H9 (cell line): ENCODE data around the gene HHATL. TPM values are rescaled to one million over a fixed set of nuclear protein-coding genes. Genes with fewer than 3 reads are reported as not detected.

Experiments
- DNase-seq: peaks from one replicate; pipeline ENCODE4 v3.0.0-alpha.2; 2017
- H2AFZ ChIP-seq: one replicate; pipeline ENCODE4 v1.6.1; 2013; ENCODE audit warnings: mild to moderate bottlenecking, low read length, control low read depth, moderate library complexity
- H2AK5ac ChIP-seq: 2 replicates; pipeline ENCODE4 v1.6.1; 2013; ENCODE audit warnings: low read length, control low read depth, mixed read lengths; ENCODE audit not compliant: insufficient read length
- H2BK120ac ChIP-seq: one replicate; pipeline ENCODE4 v1.6.1; 2013; ENCODE audit warnings: low read depth, mild to moderate bottlenecking, low read length, control low read depth, inconsistent platforms; ENCODE audit not compliant: poor library complexity, severe bottlenecking
- H2BK12ac ChIP-seq: 2 replicates; pipeline ENCODE4 v1.6.1; 2013; ENCODE audit warnings: low read length, control low read depth, mixed read lengths, low read depth; ENCODE audit not compliant: insufficient read length
- H2BK15ac ChIP-seq: 2 replicates; pipeline ENCODE4 v1.6.1; 2013; ENCODE audit warnings: low read depth, low read length, control low read depth
- H2BK20ac ChIP-seq: one replicate; pipeline ENCODE4 v1.6.1; 2013; ENCODE audit warnings: low read depth, mild to moderate bottlenecking, low read length, control low read depth, inconsistent platforms; ENCODE audit not compliant: poor library complexity, severe bottlenecking
- H2BK5ac ChIP-seq: 2 replicates; pipeline ENCODE4 v1.6.1; 2013; ENCODE audit warnings: low read length, control low read depth, mixed read lengths; ENCODE audit not compliant: insufficient read length
- H3K14ac ChIP-seq: 2 replicates; pipeline ENCODE4 v1.6.1; 2013; ENCODE audit warnings: low read length, control low read depth; ENCODE audit not compliant: insufficient read depth
- H3K18ac ChIP-seq: 2 replicates; pipeline ENCODE4 v1.6.1; 2013; ENCODE audit warnings: low read depth, mild to moderate bottlenecking, mixed read lengths, low read length, control low read depth; ENCODE audit not compliant: insufficient read length
- H3K23ac ChIP-seq: 2 replicates; pipeline ENCODE4 v1.6.1; 2013; ENCODE audit warnings: low read length, control low read depth, mixed read lengths, low read depth; ENCODE audit not compliant: insufficient read length
- H3K23me2 ChIP-seq: 2 replicates; pipeline ENCODE4 v1.6.1; 2013; ENCODE audit warnings: low read depth, mild to moderate bottlenecking, mixed read lengths, low read length, control low read depth; ENCODE audit not compliant: insufficient read length, poor library complexity, severe bottlenecking
- H3K27ac ChIP-seq: 2 replicates; pipeline ENCODE4 v1.5.1; 2013; ENCODE audit warnings: low read length, control low read depth, mixed read lengths, low read depth; ENCODE audit not compliant: insufficient read length
- H3K27me3 ChIP-seq: 2 replicates; pipeline ENCODE4 v1.6.1; 2013; ENCODE audit warnings: low read length, control low read depth, inconsistent platforms; ENCODE audit not compliant: insufficient read depth
- H3K4ac ChIP-seq: 2 replicates; pipeline ENCODE4 v1.6.1; 2013; ENCODE audit warnings: low read depth, mild to moderate bottlenecking, control low read depth, inconsistent platforms, low read length, moderate library complexity
- H3K4me1 ChIP-seq: 2 replicates; pipeline ENCODE4 v1.6.1; 2013; ENCODE audit warnings: low read length, control low read depth, inconsistent platforms; ENCODE audit not compliant: insufficient read depth
- H3K4me2 ChIP-seq: 2 replicates; pipeline ENCODE4 v1.6.1; 2013; ENCODE audit warnings: low read length, control low read depth, mixed read lengths; ENCODE audit not compliant: insufficient read length, insufficient read depth
- H3K56ac ChIP-seq: 2 replicates; pipeline ENCODE4 v1.6.1; 2013; ENCODE audit warnings: low read depth, mild to moderate bottlenecking, mixed read lengths, low read length, control low read depth; ENCODE audit not compliant: insufficient read length
- H3K79me1 ChIP-seq: 2 replicates; pipeline ENCODE4 v1.6.1; 2013; ENCODE audit warnings: low read depth, mild to moderate bottlenecking, moderate library complexity, low read length, control low read depth, inconsistent platforms; ENCODE audit not compliant: insufficient read depth, poor library complexity, severe bottlenecking
- H3K79me2 ChIP-seq: 2 replicates; pipeline ENCODE4 v1.6.1; 2013; ENCODE audit warnings: low read length, control low read depth, inconsistent platforms; ENCODE audit not compliant: insufficient read depth
- H3K9ac ChIP-seq: 2 replicates; pipeline ENCODE4 v1.6.1; 2013; ENCODE audit warnings: low read length, control low read depth, mixed read lengths; ENCODE audit not compliant: insufficient read length; ENCODE audit errors: extremely low read depth
- H3K9me3 ChIP-seq: one replicate; pipeline ENCODE4 v1.6.1; 2013; ENCODE audit warnings: low read depth, low read length, inconsistent platforms; ENCODE audit not compliant: control insufficient read depth
- H3T11ph ChIP-seq: one replicate; pipeline ENCODE4 v1.6.1; 2013; ENCODE audit warnings: mild to moderate bottlenecking, low read length, control low read depth, inconsistent platforms
- H4K20me1 ChIP-seq: one replicate; pipeline ENCODE4 v1.6.1; 2013; ENCODE audit not compliant: control insufficient read depth, insufficient read length, insufficient read depth
- H4K5ac ChIP-seq: 2 replicates; pipeline ENCODE4 v1.6.1; 2013; ENCODE audit warnings: low read depth, mild to moderate bottlenecking, mixed read lengths, low read length, control low read depth; ENCODE audit not compliant: insufficient read length
- H4K8ac ChIP-seq: replicated peaks from 2 replicates; pipeline ENCODE4 v1.6.1; 2013; ENCODE audit warnings: low read length, control low read depth, mixed read lengths, low read depth; ENCODE audit not compliant: insufficient read length
- H4K91ac ChIP-seq: 2 replicates; pipeline ENCODE4 v1.6.1; 2013; ENCODE audit warnings: low read depth, mild to moderate bottlenecking, moderate library complexity, mixed read lengths, low read length, control low read depth; ENCODE audit not compliant: insufficient read length
- H3K27ac Mint-ChIP-seq, 3 experiments: 2 replicates in 2 of 3; 3 replicates in 1 of 3; pipeline ENCODE4 v1.8.0; 2020 to 2021; ENCODE audit warnings: mixed read lengths in 3 of 3, mild to moderate bottlenecking in 1 of 3, moderate library complexity in 1 of 3
- H3K27me3 Mint-ChIP-seq: 2 replicates; pipeline ENCODE4 v1.8.0; 2021; ENCODE audit warnings: low read depth, mild to moderate bottlenecking, moderate library complexity, mixed read lengths
- H3K36me3 Mint-ChIP-seq, 3 experiments: 2 replicates in 2 of 3; 3 replicates in 1 of 3; pipeline ENCODE4 v1.8.0; 2020 to 2021; ENCODE audit warnings: low read depth in 3 of 3, mixed read lengths in 3 of 3; ENCODE audit not compliant: insufficient read depth in 1 of 3
- H3K4me1 Mint-ChIP-seq, 2 experiments: 2 replicates each; pipeline ENCODE4 v1.8.0; 2020; ENCODE audit warnings: mixed read lengths in 2 of 2
- H3K4me3 Mint-ChIP-seq, 2 experiments: 2 replicates in 1 of 2; 3 replicates in 1 of 2; pipeline ENCODE4 v1.8.0; 2020 to 2021; ENCODE audit warnings: mild to moderate bottlenecking in 2 of 2, mixed read lengths in 2 of 2, moderate library complexity in 1 of 2
- H3K9me3 Mint-ChIP-seq, 2 experiments: 2 replicates in 1 of 2; 3 replicates in 1 of 2; pipeline ENCODE4 v1.8.0; 2020; ENCODE audit warnings: mild to moderate bottlenecking in 2 of 2, mixed read lengths in 2 of 2, moderate library complexity in 1 of 2
- CTCF ChIP-seq: fragments of 200-600 bp; sonication (generic); conservative IDR thresholded peaks from 3 replicates; pipeline ENCODE4 v1.8.0; 2021; ENCODE audit warnings: antibody characterized with exemption, mild to moderate bottlenecking
- WGBS: extraction: QIAGEN DNeasy Blood & Tissue Kit; methylation state at CpG from one replicate; pipeline ENCODE4 v1.1.7; 2013; ENCODE audit warnings: missing lambda C conversion rate, low lambda C conversion rate, mixed read lengths; ENCODE audit not compliant: insufficient read length; ENCODE audit errors: extremely low coverage; 5-methylcytosine and 5-hydroxymethylcytosine counted together
- total RNA-seq: library from RNA; stranded (reverse); gene quantifications from 2 replicates; pipeline ENCODE4 v1.2.1, GENCODE V29; 2021

The HHATL gene
- total RNA-seq, 1 experiment from 2014 or later, result 0.46 TPM

- peaks cover 17 to 22% of the 10 kb centered on the region in 2 experiments for H3K4me1 Mint-ChIP-seq
- no peak for DNase-seq
Measured at GRCh38 chr3:42693530-42693930, 9.1 kb downstream of the HHATL start.

More at GRCh38 chr3:42693530-42693930, 9.1 kb downstream of the HHATL start:
- no CpG with 5 or more reads among the region's 4 CpGs for WGBS
- H3K79me2 ChIP-seq, result no peaks in the 10 kb centered on the region
- no peaks in the 10 kb centered on the region; the same call in 1 of the 2 replicates for H3K4me1 ChIP-seq
- Mint-ChIP-seq H3K4me3 (no peak overlapping the region), H3K9me3 (no peaks in the 10 kb centered on the region), H3K27ac (no peak overlapping the region), H3K36me3 (no peaks in the 10 kb centered on the region; a peak in 1 of 7 replicates), H3K27me3 (peaks cover 9% of the 10 kb centered on the region)
- no peak overlapping the region for H2BK12ac ChIP-seq
- H3K27me3 ChIP-seq, result no peaks in the 10 kb centered on the region; the same call in 1 of the 2 replicates
- H3K18ac ChIP-seq, result no peak overlapping the region
- no peaks in the 10 kb centered on the region for H3K23me2 ChIP-seq
- TF ChIP-seq CTCF, result no peak
- H4K5ac ChIP-seq, result no peak overlapping the region
- no peak overlapping the region for H3K27ac ChIP-seq
- H3T11ph ChIP-seq, result no peak overlapping the region
- no peaks in the 10 kb centered on the region for H4K20me1 ChIP-seq
- no peak overlapping the region for H2BK5ac ChIP-seq
- H3K14ac ChIP-seq, result no peak overlapping the region; the same call in 1 of the 2 replicates
- H2AFZ ChIP-seq, result no peak overlapping the region
- H2AK5ac ChIP-seq, result no peak overlapping the region
- H3K79me1 ChIP-seq, result no peaks in the 10 kb centered on the region
- H3K9me3 ChIP-seq, result no peaks in the 10 kb centered on the region
- no peak overlapping the region for H2BK15ac ChIP-seq
- no peak overlapping the region for H3K23ac ChIP-seq
- H2BK120ac ChIP-seq, result no peak overlapping the region
- no peak overlapping the region for H3K4me2 ChIP-seq
- H4K8ac ChIP-seq, result no peak overlapping the region
- no peak overlapping the region for H3K56ac ChIP-seq
- H2BK20ac ChIP-seq, result no peak overlapping the region
- no peak overlapping the region for H3K9ac ChIP-seq
- no peak overlapping the region for H3K4ac ChIP-seq
- no peak overlapping the region for H4K91ac ChIP-seq
